GM18909 (cell line): Measurements from ENCODE around the gene TENM3.
"Not testable (repeated sequence)": the region's sequence is repeated elsewhere in the genome, so short reads cannot be mapped to it uniquely, and the experiment has no call there.

Experiments
- ATAC-seq: cut with Tn5 transposase; IDR thresholded peaks from one replicate; pipeline ENCODE4 v1.9.1; 2021; ENCODE audit warnings: mild to moderate bottlenecking; ENCODE audit not compliant: unreplicated experiment, poor library complexity

Gene TENM3

DNA sequence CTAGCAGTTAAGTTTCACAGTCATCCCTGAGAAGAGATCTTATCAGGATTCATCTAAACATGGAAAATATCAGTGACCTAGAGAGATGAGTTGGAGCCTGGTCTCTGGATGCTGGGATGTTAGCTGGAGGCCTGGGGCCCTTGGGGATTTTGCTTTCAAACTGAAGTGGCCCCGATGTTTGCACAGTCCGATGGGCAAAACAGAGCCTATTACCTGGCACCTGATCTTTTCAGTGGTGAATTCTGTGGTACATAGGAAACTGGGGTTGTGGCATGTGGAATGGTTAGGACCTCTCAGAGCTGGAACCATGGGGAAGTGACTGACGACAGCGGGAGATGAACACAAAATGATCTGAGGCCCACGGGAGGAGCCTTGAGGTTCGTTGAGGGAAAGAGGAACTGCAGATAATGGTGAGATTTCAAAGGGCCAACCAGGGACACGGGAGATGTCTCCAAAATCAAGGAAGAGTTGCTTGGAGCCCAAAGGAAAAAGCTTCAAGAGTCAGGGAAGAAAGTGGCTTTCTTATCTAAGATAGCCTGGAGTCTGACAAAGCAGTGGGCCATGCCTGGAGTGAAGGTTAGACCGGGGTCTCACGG lies 17.8 kb upstream of the TENM3 start:
- ATAC-seq: no peak

DNA sequence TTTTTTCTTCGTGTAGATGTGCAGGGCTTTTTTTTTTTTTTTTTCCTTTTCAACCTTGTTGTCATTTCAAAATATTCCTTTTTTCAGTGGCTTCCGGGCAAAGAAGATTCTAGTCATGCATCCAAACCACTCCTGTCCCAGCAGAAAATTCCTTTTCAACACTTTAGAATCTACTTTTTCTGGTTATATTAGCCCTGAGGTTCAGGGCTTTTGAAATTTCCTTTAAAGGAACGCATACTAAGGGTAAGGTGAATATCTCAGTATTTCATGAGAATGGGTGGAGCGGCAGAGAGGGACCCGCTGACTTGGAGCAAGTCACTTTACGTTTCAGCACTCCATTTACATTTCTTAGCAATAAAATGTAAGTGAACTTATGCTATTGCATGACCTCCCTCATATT lies 15.6 kb upstream of the TENM3 start:
- ATAC-seq: no peak

DNA sequence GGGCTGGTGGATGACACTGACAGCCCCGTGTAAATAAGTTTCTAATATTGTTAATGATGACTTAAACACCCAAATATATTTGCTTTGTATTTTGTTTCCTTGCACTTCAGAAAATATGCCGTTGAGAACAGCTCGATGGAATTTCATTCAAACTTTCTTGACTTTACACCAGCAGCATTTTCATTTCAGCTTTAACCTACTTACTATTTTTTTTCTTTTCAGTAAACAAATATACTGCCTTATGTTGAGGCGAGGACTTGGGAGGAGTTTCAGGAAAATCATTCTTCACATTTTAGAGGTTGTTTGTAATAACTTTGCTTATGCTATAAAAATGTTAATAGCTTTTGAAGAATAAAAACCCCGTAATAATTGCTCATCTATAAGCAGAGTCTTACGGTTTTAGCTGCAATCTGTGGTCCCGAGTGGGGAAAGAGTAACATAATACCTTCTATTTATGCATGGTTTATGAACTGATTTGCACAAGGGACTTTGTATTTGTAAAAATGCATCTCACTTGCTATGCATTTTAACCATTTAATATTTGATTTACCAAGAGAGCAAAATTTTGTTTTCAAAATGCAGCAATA lies 14.1 kb upstream of the TENM3 start:
- no peak for ATAC-seq

DNA sequence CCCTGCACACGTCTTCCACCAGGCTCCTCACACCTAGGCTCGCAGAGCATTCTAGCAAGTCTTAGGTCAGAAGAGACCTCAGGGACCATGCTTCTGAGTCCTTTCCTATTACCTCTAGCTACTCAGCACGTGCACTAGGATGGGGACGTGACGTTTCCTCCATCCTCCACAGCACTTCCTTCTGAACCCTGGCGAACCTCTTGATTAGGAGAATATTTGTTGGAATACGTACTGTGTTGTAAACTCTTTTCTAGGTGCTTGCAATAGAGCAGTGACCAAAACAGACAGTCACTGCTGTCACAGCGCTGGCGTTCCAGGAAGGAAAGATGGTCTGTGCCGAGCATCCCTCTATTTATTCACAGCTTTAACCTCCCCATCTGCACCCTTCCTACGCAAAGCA lies 12.9 kb upstream of the TENM3 start:
- no peak for ATAC-seq

DNA sequence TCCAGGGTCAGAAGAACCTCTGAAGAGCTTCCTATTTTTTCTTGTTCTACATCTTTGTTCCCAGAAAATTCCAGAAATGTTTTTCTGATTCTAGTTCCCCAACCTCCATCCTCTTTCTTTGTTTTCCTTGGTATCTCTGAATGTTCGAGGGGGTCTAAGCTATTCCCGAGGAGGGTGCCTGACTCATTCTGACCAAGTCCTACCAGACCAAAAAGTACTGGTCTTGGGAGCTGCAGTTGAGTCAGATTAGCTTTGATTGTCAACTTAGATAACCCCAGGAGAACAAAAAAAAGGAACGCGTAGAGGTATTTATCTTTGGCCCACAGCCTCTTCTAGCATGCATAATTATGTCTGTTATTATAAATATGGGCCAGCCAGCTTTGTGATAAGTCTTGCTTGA lies 12.1 kb upstream of the TENM3 start:
- ATAC-seq: no peak

DNA sequence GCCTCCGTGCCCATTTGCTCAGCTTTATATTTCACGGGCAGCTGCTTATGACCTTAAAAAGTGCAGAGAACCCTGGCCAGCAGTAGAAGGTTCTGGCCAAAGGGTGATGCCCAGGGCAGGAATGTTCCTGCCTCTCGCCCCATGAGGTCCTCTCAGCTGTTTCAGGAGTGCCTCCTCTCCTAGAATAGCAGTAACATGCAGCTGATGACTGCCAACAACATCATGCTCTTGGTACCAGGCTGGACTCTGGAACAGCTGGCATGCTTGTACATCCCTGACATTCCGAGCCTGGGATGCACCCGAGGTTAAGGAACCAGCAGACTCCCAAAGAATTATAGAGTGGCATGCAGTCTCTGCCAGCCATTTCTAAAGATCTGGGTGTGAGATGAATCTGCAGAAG lies 11.7 kb upstream of the TENM3 start:
- ATAC-seq: no peak

DNA sequence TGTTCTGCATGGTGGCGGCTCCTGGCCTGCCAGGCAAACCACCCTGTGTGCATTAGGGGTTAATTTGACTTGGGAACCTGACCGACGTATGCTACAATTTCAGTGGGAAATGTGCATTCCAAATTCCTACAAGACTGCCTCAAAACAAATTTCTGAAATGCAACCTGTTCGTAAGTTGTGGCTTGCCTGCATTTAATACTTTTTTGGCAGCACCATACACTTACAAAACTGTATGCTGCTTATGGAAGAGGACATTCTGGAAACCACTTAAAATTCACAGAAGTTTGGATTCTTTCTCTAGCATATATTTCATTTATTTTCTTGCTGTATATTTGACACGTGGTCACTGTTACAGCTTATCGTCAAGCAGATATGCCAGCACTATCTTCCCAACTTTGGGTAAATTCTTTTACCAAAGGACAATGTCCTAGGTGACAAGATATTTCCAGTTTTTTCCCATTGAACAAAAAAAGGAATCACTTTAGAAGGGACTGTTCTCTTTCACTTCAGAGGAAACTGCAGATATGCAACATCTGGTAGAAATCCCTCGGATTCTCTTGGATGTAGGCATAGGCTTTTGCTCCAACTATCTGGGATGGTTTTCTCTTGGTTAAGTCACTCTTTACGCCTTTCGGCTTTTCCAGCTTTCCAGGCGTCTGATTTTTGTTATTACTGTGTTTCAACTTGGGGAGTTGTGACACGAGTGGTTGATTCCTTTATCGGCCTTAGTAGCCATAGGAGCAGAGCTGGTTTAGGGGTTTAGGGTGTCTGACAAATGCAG lies 9.7 kb upstream of the TENM3 start:
- ATAC-seq: no peak

DNA sequence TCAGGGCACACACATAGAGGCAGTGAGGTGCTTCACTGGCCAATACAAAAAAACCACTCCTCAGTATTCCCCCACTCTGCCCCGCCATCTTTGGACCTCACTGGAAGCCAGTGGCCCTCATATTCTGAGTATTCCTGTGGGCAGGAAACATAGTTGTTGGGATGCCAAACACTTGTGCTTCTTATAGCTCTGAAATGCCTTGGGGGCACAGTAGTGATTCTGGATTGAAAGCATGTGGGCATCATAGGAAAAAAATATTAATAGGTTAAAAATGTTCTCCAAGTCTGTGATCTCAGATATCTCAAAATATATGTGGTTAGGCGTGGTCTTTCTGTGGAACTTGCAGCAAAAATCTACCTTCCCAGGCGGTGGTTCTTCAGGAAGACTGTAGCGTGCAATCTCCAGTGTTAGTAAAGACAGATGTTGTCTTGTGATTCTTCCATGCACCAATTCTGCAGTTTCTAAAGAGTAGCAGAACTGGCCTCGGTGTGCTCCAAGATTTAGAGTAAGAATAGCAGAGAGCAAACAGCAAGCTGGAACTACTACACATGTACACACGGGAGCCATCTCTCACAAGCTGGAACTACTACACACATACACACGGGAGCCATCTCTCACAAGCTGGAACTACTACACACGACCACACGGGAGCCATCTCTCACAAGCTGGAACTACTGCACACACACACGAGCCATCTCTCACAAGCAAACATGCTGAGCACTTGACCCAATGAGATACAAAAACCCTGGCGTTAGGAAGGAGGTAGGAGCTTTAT lies 8.0 kb upstream of the TENM3 start:
- ATAC-seq: no peak

DNA sequence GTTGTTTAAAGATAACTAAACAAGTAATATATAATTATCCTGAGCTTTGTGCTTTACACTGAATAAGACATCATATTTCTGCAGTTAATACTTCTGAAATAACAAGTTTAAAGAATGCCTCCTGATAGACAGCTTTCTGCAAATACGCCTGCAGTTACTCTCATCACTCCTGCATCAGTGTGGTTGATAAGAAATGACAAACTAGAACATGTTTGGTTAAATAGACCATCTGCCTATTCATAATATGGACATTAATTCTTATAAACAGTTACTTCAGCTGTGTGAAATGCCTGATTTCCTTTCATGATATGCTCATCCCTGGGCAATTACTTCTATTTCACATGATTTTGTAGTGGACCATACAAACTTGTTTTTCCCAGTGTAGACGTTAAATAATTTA lies 7.0 kb upstream of the TENM3 start:
- ATAC-seq: no peak

DNA sequence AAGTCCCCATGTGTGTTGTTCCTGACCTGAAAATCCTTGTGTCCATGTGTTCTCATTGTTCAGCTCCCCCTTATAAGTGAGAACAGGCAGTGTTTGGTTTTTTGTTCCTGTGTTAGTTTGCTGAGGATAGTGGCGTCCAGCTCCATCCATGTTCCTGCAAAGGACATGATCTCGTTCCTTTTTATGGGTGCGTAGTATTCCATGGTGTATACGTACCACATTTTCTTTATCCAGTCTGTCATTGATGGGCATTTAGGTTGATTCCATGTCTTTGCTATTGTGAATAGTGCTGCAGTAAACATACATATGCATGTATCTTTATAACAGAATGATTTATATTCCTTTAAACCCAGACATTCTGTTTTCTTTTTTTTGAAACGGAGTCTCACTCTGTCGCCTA lies 6.2 kb upstream of the TENM3 start:
- not testable (repeated sequence) for ATAC-seq

DNA sequence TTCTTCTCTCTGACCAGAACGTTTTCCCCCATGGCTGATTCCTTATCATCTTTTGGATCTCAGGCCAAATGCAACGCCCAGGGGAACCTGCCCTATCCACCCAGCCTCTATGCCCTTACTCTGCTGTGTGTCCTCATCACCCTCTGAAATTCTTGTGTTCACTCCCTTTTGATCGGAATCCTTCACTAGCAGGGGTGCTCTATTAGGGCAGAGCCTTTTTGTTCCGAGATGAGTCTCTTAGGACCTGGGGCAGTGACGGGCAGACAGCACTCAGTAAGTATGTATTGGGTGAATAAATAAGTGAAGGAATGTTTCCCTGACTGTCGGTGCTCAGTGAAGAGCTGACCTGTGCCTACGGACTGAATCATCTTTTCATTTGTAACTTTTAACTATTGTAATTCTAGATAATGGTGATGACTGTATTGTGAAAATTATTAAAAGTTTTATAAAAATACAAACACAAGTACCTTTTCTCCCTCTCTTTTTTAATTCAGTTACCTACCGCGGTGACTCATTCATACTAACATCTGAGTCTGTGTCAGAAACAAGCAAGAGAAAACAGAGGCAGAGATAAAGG lies 4.8 kb upstream of the TENM3 start:
- ATAC-seq: no peak

DNA sequence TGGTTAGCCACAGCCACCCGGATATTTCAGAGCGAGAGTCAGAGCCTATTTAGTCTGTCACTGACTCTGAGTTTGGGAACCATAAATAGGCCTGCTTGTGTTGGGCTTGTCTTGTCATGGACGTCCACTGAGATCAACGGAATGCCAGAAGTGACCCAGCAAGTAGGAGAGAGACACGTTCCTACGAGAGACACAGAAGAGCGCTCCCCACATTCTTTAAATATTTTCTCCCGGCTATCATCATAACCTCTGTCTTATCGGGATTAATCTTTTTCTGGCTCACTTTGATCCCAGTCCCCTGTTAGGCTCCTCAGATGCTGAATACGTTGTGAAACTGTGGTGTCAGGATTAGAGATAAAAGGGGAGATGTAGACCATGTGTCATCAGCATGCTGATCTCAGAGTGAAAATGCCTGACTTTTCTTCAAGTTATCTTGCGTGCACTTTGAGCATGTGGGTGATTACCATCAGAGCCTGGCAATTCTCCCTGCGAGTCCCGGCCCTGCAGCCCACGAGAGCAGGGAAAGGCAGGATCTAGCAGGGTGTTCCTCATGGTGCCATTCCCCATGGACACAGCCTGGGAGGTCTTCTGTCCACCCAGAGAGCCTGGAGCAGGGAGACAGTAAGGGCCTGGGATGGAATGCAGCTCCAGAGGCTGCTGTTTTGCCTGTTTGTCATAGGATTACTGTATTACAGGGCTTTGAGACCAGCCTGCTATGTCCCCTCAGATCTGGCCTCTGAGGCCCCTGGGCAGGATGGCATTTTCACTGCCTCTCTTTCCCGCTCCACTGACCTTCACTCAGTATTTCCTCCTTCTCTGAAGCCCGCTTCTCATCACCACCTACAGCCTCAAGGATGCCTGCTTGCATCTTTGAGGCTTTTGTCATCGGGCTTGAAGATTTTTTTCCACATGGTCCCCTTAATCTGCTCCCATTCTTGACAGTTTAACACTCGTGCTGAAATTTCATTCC lies 2.8 kb upstream of the TENM3 start:
- ATAC-seq: no peak

DNA sequence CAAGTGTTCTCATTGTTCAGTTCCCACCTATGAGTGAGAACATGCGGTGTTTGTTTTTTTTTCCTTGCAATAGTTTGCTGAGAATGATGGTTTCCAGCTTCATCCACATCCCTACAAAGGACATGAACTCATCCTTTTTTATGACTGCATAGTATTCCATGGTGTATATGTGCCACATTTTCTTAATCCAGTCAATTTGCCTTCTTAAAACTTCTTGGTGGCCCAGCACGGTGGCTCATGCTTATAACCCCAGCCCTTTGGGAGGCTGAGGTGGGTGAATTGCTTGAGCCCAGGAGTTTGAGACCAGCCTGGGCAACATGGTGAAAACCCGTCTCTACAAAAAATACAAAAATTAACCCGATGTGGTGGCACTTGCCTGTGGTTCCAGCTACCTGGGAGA lies 942 bp upstream of the TENM3 start:
- ATAC-seq: not testable (repeated sequence)

DNA sequence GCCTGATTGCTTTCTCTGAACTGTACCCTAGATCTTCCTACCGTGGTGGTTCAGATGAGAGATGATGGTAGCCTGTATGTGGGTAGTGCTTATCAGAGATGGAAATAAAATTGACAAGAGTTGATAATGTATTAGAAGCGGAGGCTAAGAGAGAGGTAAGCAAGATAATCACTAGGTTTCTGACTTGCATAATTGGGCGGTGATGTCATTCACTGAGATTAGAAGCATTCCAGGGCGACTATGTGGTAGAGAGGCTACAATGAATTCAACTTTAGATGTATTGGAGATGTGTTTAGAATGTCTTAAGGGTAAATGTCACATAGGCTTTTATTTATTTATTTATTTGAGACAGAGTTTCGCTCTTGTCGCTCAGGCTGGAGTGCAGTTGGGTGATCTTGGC lies 415 bp upstream of the TENM3 start:
- ATAC-seq: no peak

DNA sequence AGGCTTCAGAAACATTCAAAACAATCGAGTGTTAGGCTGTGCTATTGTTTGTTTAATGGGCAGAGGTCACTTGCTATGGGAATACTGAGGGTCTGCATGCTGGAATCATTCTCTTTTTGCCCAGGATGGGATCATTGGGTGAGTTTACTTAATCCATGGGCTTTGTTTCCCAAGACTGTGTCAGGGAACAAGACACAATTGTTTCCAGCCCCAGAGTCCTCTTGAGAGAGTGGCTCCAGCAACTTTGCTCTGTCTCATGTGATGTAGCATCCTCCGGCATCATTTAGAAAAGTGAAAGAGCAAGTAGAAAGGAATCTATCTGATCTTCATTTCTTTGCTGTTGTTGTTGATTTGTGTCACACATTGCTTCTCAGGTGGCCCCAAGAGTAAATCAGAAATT lies 1.8 kb downstream of the TENM3 start:
- no peak for ATAC-seq

DNA sequence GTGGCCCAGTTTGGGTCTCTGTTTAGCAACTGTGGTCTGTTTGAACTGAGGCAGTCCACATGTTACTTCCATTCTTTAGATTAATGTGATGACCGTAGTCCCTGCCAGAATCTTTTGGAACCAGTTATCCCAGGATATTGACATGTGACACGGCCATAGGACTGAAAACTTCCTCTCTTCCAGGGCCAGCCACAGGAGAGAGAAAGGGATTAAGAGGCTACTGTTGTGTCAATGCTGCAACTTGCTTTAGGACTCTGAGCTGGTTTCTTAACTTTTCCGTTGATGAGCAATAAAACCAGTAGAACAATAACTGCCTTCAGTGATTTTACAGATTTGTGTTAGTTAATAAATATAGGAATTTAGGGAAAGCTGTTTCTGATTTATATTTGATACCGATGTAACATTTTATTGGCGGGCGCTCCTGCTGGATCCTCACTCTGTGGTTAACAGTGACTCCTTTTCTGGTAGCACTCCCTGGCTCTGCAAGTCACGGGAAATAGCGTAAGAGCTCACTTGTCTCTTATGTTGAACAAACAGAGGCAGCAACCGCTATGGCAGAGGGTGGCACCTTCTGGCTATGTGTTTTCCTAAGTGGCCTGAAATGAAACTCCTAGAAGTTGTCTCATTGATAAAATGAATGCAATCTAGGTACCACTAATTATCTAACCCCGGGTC lies 2.5 kb downstream of the TENM3 start:
- ATAC-seq: no peak

DNA sequence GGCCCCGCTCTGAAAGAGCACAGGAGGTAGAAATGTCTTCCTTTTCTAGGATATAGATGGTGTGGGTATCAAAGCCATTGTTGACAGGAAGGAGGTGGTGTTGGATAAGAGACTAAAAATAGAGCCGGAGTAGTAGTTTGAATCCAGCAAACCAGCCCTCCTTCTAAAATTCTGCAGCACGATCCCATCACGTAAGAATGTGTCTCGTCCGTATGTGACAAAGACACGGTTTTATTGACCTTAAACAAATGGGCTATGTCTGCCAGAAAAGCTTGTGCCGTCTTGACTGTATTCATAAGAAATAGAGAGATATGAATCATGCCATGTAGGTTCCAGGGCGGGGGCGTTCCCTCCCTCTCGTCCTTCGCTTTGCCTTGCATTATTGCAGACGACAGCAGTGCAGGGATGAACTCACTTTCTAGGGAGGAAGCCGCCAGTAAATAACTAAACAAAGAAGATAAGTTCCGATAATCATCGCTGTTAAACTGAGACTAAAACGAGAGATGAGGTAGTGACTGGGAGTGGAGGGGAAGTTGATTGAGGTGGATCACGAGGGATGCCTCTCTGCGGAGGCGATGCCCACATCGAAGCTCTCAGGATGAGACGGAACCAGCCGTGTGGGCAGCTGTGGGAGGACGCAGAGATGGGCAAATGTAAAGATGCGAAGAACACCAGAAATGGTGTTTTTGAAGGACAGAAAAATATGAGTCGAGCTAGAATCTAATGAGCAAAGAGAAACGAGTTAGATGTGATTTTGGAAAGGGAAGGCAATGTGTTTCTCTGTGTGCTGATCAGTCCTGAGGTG lies 3.4 kb downstream of the TENM3 start:
- no peak for ATAC-seq

DNA sequence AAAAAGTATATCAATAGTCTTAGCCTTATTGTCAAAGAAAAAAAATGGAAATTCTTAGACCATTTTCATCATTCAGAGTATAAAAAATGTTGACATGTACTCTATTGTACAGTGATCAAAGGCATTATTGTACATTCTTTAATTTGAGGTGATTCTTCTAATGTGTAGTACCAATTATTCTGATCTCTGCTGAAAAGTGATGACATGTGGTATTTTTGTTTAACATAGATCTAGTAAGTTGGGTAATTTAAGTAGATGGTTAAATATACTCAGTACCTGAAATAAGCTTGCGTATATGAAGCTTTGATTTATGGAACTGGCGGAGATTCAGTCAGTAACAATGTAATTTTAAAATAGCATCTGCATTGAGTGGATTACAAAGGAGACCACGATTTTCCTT lies 5.1 kb downstream of the TENM3 start:
- ATAC-seq: no peak
